ENCODE measurements around the gene CERS3. TPM values are rescaled to one million over a fixed set of nuclear protein-coding genes. Genes with fewer than 3 reads are reported as not detected.

Gene CERS3
- total RNA-seq, 4 donors from 2014 or later = 105 to 191 (median 149) TPM

- no peak overlapping the region for H3K4me3 ChIP-seq (ENCODE audit: low read depth, poor library complexity, severe bottlenecking)
- intact Hi-C loops (cut with DNase I; ENCODE audit: low total_unique reads) = no loop called here
- WGBS, 2 donors = 93 to 94% methylated on average over 1 of the region's 1 CpG
- no peak for DNase-seq (ENCODE audit: low spot score in 2 of 2)
- TF ChIP-seq POLR2A (IDR thresholded peaks at IDR 0.05) (no peak), CTCF (IDR thresholded peaks at IDR 0.05) (no peak)
These were observed 123.6 kb downstream of the CERS3 start for GRCh38 chr15:100405179-100405578.

- no peak for DNase-seq (ENCODE audit: low spot score in 2 of 2)
- intact Hi-C loops (cut with DNase I; ENCODE audit: low total_unique reads) = no loop called here
- 93 to 95% methylated on average over 6 of the region's 6 CpGs for WGBS, 2 donors
- TF ChIP-seq CTCF (IDR thresholded peaks at IDR 0.05) (no peak), POLR2A (IDR thresholded peaks at IDR 0.05) (no peak)
- no peak overlapping the region for H3K4me3 ChIP-seq (ENCODE audit: low read depth, poor library complexity, severe bottlenecking)
These were observed 127.8 kb downstream of the CERS3 start for GRCh38 chr15:100400996-100401395.

- TF ChIP-seq CTCF (IDR thresholded peaks at IDR 0.05) = no peak
- TF ChIP-seq POLR2A (IDR thresholded peaks at IDR 0.05) = no peak
- intact Hi-C loops (cut with DNase I; ENCODE audit: low total_unique reads) = no loop called here
- H3K4me3 ChIP-seq (ENCODE audit: low read depth, poor library complexity, severe bottlenecking) = no peak overlapping the region
- DNase-seq (ENCODE audit: low spot score in 2 of 2) = no peak
- WGBS, 2 donors = 66 to 74% methylated on average over 4 of the region's 4 CpGs
These were observed 133.9 kb downstream of the CERS3 start for GRCh38 chr15:100394736-100395440.

GRCh38 chr15:100393008-100393407 is 135.7 kb downstream of the CERS3 start:
- TF ChIP-seq CTCF (IDR thresholded peaks at IDR 0.05) = no peak
- TF ChIP-seq POLR2A (IDR thresholded peaks at IDR 0.05) = no peak
- intact Hi-C loops (cut with DNase I; ENCODE audit: low total_unique reads) = no loop called here
- WGBS, 2 donors = 73 to 74% methylated on average over 2 of the region's 2 CpGs
- no peak overlapping the region for H3K4me3 ChIP-seq (ENCODE audit: low read depth, poor library complexity, severe bottlenecking)
- no peak for DNase-seq (ENCODE audit: low spot score in 2 of 2)

- no peak overlapping the region for H3K4me3 ChIP-seq (ENCODE audit: low read depth, poor library complexity, severe bottlenecking)
- intact Hi-C loops (cut with DNase I; ENCODE audit: low total_unique reads) = no loop called here
- 83 to 90% methylated on average over 3 of the region's 3 CpGs for WGBS, 2 donors
These were observed 143.3 kb downstream of the CERS3 start for GRCh38 chr15:100385300-100386050.

More at GRCh38 chr15:100385300-100386050, 143.3 kb downstream of the CERS3 start:
- DNase-seq (ENCODE audit: low spot score in 2 of 2) = no peak
- TF ChIP-seq CTCF (IDR thresholded peaks at IDR 0.05) (no peak), POLR2A (IDR thresholded peaks at IDR 0.05) (no peak)

Measured in lower leg skin (tissue), 4 donors.